ENCODE results near the gene MRGPRX3. TPM values are rescaled to one million over a fixed set of nuclear protein-coding genes. Genes with fewer than 3 reads are reported as not detected.
A peak's percentile ranks its signal among the peaks of the same experiment; 100 is the strongest.

The MRGPRX3 gene
- total and polyA plus RNA-seq, 2 of the 4 experiments (the other 2 are of a cell fraction) = not detected

DNA sequence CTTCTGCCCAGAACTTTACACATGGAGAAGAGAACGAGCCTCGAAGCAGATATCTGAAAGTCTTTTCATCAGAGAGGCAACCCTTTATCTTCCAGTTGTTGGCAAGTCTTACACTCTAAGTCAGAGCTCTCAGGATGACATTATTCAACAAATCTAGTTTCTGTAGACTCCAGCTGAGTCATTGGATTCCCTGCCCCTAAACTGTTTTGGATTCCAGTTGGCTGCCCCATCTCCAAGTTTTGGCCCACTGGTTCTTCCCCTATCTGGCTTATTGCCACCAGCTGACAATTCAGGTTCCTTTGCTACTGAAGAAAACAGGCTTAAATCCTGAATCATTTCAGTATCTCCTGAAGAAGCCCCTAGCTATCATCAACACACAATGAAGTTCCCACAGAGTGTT, 40.6 kb upstream of the MRGPRX3 start:
- no peak overlapping the region for H3K56ac ChIP-seq (ENCODE audit: extremely low read depth, insufficient read depth, low read length)
- H2AK9ac ChIP-seq (replicated peaks; ENCODE audit: low read depth, low read length, poor library complexity) = no peak overlapping the region
- no peak overlapping the region for H3K14ac ChIP-seq (replicated peaks; ENCODE audit: low read depth, low read length)
- no peak overlapping the region for H3K9ac ChIP-seq (ENCODE audit: low read depth, low read length)
- no TSS peak for BruUV-seq (replicated peaks)
- H3K79me1 ChIP-seq (ENCODE audit: low read depth in 1 of 2, low read length in 2 of 2) = no peaks in the 10 kb centered on the region; a peak in 1 of 4 replicates
- H3K23ac ChIP-seq (ENCODE audit: low read depth, low read length) = no peak overlapping the region
- no CpG with 5 or more reads among the region's 2 CpGs for WGBS, 2 experiments (ENCODE audit: extremely low coverage in 2 of 2, insufficient read length in 1 of 2)
- intact Hi-C loops (cut with micrococcal nuclease) = no loop called here
- no peaks in the 10 kb centered on the region for H3K9me3 ChIP-seq (ENCODE audit: control insufficient read depth, insufficient read depth, low read length)
- no peak overlapping the region for H3K4me3 ChIP-seq (ENCODE audit: insufficient read depth, low read depth, low read length)
- ChIA-PET POLR2A (ENCODE audit: unreplicated experiment) (no interaction called here), CTCF (no interaction called here)
- peaks cover 4% of the 10 kb centered on the region; the same call in 1 of the 2 replicates for H3K9me1 ChIP-seq (ENCODE audit: insufficient read depth, low read length)
- H3K27me3 ChIP-seq (ENCODE audit: control insufficient read depth, insufficient read depth, low read length) = no peaks in the 10 kb centered on the region
- H4K5ac ChIP-seq (ENCODE audit: low read depth, low read length) = no peak overlapping the region
- H2BK20ac ChIP-seq (ENCODE audit: low read depth, low read length) = no peak overlapping the region
- in situ Hi-C loops (cut with MboI; ENCODE audit: low sequenced_read_pairs) = no loop called here
- no peak overlapping the region for H2AFZ ChIP-seq (replicated peaks; ENCODE audit: low read length, poor library complexity)
- H3K4me1 ChIP-seq (ENCODE audit: control insufficient read depth, insufficient read depth, low read length) = no peaks in the 10 kb centered on the region
- peak; percentile 70 for ATAC-seq (ENCODE audit: low read depth)
- H3K27ac ChIP-seq (ENCODE audit: insufficient read depth, low read length) = no peak overlapping the region
- H3K4ac ChIP-seq (ENCODE audit: low read depth, low read length) = no peak overlapping the region
- H4K91ac ChIP-seq (ENCODE audit: insufficient read depth, low read depth, low read length) = no peak overlapping the region
- H3K18ac ChIP-seq (ENCODE audit: low read depth, low read length) = no peak overlapping the region
- H4K8ac ChIP-seq (ENCODE audit: low read depth in 2 of 2, low read length in 2 of 2) = no peak overlapping the region
- H4K20me1 ChIP-seq (ENCODE audit: insufficient read depth, low read length) = no peaks in the 10 kb centered on the region
- no peak overlapping the region for H2BK5ac ChIP-seq (ENCODE audit: low read depth, low read length, poor library complexity, severe bottlenecking)
- H3K4me2 ChIP-seq (ENCODE audit: low read depth, low read length) = no peak overlapping the region
- H2BK15ac ChIP-seq (ENCODE audit: low read depth, low read length) = no peak overlapping the region
- TF ChIP-seq MAFK (IDR thresholded peaks at IDR 0.05; ENCODE audit: low read depth, low read length) (no peak), CEBPB (IDR thresholded peaks at IDR 0.05; ENCODE audit: low read depth, low read length) (no peak)
- no peak overlapping the region for H2AK5ac ChIP-seq (ENCODE audit: low read depth, low read length)
- H3K36me3 ChIP-seq (ENCODE audit: control insufficient read depth, insufficient read depth, low read length) = peaks cover 33% of the 10 kb centered on the region
- DNase-seq = peak; percentile 51
- dilution Hi-C loops (cut with HindIII; ENCODE audit: low sequenced_read_pairs, unreplicated experiment) = no loop called here
- no peak overlapping the region for H2BK120ac ChIP-seq (ENCODE audit: low read depth, low read length)

Measured in IMR-90 (cell line).